Glutamatergic neuron (in vitro differentiated cells): ENCODE results near the gene MEIS1. TPM values are rescaled to one million over a fixed set of nuclear protein-coding genes. Genes with fewer than 3 reads are reported as not detected.

Source experiments
- DNase-seq: peaks from one replicate; pipeline ENCODE4 v3.0.0; 2022
- H3K27ac Mint-ChIP-seq: one replicate; pipeline ENCODE4 v1.8.0; 2020; ENCODE audit warnings: mild to moderate bottlenecking, mixed read lengths, inconsistent platforms; ENCODE audit not compliant: unreplicated experiment
- H3K27me3 Mint-ChIP-seq: one replicate; pipeline ENCODE4 v1.8.0; 2020; ENCODE audit warnings: mild to moderate bottlenecking, moderate library complexity, mixed read lengths, inconsistent platforms; ENCODE audit not compliant: unreplicated experiment
- H3K36me3 Mint-ChIP-seq: one replicate; pipeline ENCODE4 v1.8.0; 2020; ENCODE audit warnings: mild to moderate bottlenecking, mixed read lengths, inconsistent platforms; ENCODE audit not compliant: unreplicated experiment
- H3K4me1 Mint-ChIP-seq: one replicate; pipeline ENCODE4 v1.8.0; 2020; ENCODE audit warnings: mild to moderate bottlenecking, low read depth, mixed read lengths, inconsistent platforms; ENCODE audit not compliant: unreplicated experiment
- H3K4me3 Mint-ChIP-seq: one replicate; pipeline ENCODE4 v1.8.0; 2020; ENCODE audit warnings: mild to moderate bottlenecking, mixed read lengths, inconsistent platforms; ENCODE audit not compliant: unreplicated experiment
- H3K9me3 Mint-ChIP-seq: one replicate; pipeline ENCODE4 v1.8.0; 2020; ENCODE audit warnings: mild to moderate bottlenecking, moderate library complexity, mixed read lengths, inconsistent platforms; ENCODE audit not compliant: unreplicated experiment
- total RNA-seq: library from RNA; stranded (reverse); fragmentation: NEBNext Ultra II Directional; extraction: Animal tissue kit (Norgen Biotek cat#: 25700); gene quantifications from one replicate; pipeline ENCODE4 v1.2.1, GENCODE V29; 2021; ENCODE audit not compliant: unreplicated experiment
- TF ChIP-seq, protein P1 (sequence below): fragments of 200-600 bp; sonication (generic); IDR thresholded peaks from one replicate; pipeline ENCODE4 v1.5.0; 2021; ENCODE audit not compliant: partially characterized antibody, unreplicated experiment

MEIS1 gene
- total RNA-seq, 1 donor from 2014 or later, result 4.8 TPM

DNA sequence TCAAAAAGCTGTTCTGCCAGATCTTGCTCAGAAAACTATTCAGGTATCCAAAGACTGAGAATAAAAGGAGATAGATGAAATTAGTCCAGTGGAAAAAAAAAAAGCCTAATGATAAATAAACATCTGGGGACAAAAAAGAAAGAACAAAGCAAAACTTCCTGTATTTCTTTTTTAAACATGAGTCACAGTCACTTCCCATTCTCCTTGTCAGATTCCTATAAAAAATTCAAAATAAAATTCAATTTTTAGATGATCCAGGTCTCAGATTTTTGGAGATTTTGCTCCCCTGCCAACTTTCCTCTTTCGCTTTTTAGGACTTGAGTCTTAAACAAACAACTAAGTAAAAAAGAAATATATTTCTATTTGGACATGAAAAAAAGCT, 127.4 kb downstream of the MEIS1 start:
- no peaks in the 10 kb centered on the region for H3K36me3 Mint-ChIP-seq
- no peak for DNase-seq
- H3K27ac Mint-ChIP-seq, result no peak overlapping the region
- H3K4me3 Mint-ChIP-seq, result no peak overlapping the region
- no peaks in the 10 kb centered on the region for H3K9me3 Mint-ChIP-seq
- TF ChIP-seq, protein P1, sequence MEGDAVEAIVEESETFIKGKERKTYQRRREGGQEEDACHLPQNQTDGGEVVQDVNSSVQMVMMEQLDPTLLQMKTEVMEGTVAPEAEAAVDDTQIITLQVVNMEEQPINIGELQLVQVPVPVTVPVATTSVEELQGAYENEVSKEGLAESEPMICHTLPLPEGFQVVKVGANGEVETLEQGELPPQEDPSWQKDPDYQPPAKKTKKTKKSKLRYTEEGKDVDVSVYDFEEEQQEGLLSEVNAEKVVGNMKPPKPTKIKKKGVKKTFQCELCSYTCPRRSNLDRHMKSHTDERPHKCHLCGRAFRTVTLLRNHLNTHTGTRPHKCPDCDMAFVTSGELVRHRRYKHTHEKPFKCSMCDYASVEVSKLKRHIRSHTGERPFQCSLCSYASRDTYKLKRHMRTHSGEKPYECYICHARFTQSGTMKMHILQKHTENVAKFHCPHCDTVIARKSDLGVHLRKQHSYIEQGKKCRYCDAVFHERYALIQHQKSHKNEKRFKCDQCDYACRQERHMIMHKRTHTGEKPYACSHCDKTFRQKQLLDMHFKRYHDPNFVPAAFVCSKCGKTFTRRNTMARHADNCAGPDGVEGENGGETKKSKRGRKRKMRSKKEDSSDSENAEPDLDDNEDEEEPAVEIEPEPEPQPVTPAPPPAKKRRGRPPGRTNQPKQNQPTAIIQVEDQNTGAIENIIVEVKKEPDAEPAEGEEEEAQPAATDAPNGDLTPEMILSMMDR, result no peak
- H3K4me1 Mint-ChIP-seq, result peaks cover 1% of the 10 kb centered on the region
- peaks cover 1% of the 10 kb centered on the region for H3K27me3 Mint-ChIP-seq

DNA sequence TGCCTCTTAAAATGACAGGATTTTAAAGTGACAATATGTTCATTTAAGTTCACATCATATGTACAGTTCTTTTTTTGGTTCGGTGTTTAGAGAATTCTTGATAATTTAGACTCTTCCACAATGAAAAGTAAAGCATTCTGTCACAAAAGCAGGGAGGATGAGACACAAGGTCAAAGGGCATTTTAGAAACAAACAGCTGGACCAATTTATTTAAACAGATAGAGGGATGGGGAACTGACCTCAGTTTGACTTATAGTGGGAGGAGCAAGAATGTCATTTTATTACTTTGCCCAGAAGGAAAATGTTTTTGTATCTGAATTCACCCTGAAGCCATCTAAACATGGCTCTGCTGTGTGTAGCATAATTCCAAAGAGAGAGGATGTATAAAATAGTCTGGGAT, 128.5 kb downstream of the MEIS1 start:
- no peak for DNase-seq
- peaks cover 1% of the 10 kb centered on the region for H3K4me1 Mint-ChIP-seq
- no peak overlapping the region for H3K4me3 Mint-ChIP-seq
- H3K36me3 Mint-ChIP-seq, result no peaks in the 10 kb centered on the region
- TF ChIP-seq, protein P1, result no peak
- no peak overlapping the region for H3K27ac Mint-ChIP-seq
- H3K27me3 Mint-ChIP-seq, result peaks cover 1% of the 10 kb centered on the region
- H3K9me3 Mint-ChIP-seq, result no peaks in the 10 kb centered on the region

DNA sequence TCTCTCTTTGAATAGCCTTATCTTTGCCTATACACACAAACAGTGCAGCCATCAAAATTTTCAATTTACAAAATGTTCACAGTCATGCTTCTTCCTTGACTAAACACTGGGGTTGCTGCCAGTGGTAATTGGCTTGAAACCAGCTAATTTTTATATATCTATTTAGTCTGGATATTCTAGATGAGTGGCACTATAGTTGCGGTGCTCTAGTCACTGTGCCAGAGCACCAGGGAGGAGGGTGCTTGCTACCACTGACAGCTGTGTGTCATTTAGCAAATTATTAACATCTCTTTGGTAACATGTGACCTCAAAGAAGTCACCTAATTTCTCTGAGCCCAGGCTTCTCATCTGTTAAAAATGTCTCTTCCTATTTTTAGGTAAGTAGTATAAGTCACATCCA, 130.4 kb downstream of the MEIS1 start:
- H3K27ac Mint-ChIP-seq, result no peak overlapping the region
- H3K4me3 Mint-ChIP-seq, result no peak overlapping the region
- no peaks in the 10 kb centered on the region for H3K27me3 Mint-ChIP-seq
- no peaks in the 10 kb centered on the region for H3K9me3 Mint-ChIP-seq
- DNase-seq, result no peak
- TF ChIP-seq, protein P1, result no peak
- no peaks in the 10 kb centered on the region for H3K36me3 Mint-ChIP-seq
- peaks cover 16% of the 10 kb centered on the region for H3K4me1 Mint-ChIP-seq

DNA sequence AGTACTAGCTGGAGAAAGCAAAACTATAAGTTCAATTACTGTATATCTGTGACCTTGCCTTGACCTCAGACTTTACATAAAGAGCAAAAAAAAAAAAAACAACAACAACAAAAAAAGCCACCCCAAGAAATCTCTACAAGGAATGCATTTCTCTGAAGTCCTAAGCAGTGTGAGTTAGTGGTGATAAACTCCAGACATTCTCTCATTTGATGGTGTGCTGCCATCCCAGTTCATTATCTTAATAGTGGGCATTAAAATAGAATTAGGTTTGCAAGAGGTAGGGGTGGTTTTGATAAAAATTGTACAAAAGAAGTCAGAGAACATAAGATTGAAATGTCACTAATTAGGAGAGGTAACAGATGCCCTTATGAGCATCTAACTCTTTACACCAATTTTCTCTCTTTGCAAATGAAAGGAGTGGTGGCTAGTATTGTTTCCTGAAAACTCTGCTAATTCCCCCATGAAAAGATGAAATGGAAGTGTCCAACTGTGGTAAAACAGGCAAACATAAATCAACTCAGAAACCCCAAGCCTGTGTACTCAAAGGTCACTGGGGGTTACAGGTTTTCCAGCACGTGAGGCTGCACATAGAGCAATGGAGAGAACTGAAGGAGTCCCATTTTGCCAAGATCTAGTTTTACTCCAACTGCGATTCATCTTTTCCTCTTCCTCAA, 131.9 kb downstream of the MEIS1 start:
- Mint-ChIP-seq H3K4me1 (peaks cover 18% of the 10 kb centered on the region), H3K27me3 (peaks cover 2% of the 10 kb centered on the region), H3K4me3 (no peak overlapping the region), H3K27ac (no peak overlapping the region), H3K9me3 (no peaks in the 10 kb centered on the region), H3K36me3 (no peaks in the 10 kb centered on the region)
- TF ChIP-seq, protein P1, result no peak
- no peak for DNase-seq

DNA sequence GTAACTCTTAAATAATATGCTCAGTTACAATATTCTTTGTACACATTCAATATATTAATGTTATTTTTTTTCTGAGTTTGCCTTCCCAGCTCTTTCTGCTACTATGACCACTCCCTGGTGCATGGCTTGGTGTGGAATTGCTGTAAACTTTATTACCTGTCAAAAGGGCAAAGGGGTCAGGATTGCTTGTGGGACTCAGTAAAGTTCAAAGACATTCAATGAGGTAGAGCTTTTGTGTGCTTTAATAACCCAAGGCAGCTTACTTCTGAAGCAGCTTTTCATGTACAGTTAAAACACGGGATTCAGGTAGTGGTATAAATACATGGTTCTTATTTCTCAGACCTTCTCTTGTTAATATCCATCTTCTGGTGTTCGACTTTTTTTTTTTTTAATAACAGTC, 132.8 kb downstream of the MEIS1 start:
- TF ChIP-seq, protein P1, result no peak
- DNase-seq, result no peak
- H3K4me3 Mint-ChIP-seq, result no peak overlapping the region
- H3K4me1 Mint-ChIP-seq, result peaks cover 21% of the 10 kb centered on the region
- peaks cover 3% of the 10 kb centered on the region for H3K27me3 Mint-ChIP-seq
- no peaks in the 10 kb centered on the region for H3K36me3 Mint-ChIP-seq
- no peaks in the 10 kb centered on the region for H3K9me3 Mint-ChIP-seq
- no peak overlapping the region for H3K27ac Mint-ChIP-seq
